ENCODE data around the gene CFAP65.
A peak's percentile ranks its signal among the peaks of the same experiment; 100 is the strongest.

Gene CFAP65

GRCh38 chr2:219030177-219030940 is 11.0 kb downstream of the CFAP65 start:
- no peak for DNase-seq (ENCODE audit: low read depth)

GRCh38 chr2:219029829-219030165 is 11.5 kb downstream of the CFAP65 start:
- peak; percentile 76 for DNase-seq (ENCODE audit: low read depth)

GRCh38 chr2:219028996-219029828 is 12.1 kb downstream of the CFAP65 start:
- DNase-seq (ENCODE audit: low read depth): no peak

GRCh38 chr2:219028141-219028540 is 13.2 kb downstream of the CFAP65 start:
- no peak for DNase-seq (ENCODE audit: low read depth)

- no peak for DNase-seq (ENCODE audit: low read depth)
Observed at GRCh38 chr2:219027511-219028055, 13.7 kb downstream of the CFAP65 start.

- no peak for DNase-seq (ENCODE audit: low read depth)
Observed at GRCh38 chr2:219026946-219027345, 14.4 kb downstream of the CFAP65 start.

GRCh38 chr2:219025637-219026585 is 15.4 kb downstream of the CFAP65 start:
- DNase-seq (ENCODE audit: low read depth): no peak

- no peak for DNase-seq (ENCODE audit: low read depth)
Observed at GRCh38 chr2:219024059-219024458, 17.3 kb downstream of the CFAP65 start.

GRCh38 chr2:219023045-219023605 is 18.2 kb downstream of the CFAP65 start:
- no peak for DNase-seq (ENCODE audit: low read depth)

GRCh38 chr2:219022616-219023015 is 18.7 kb downstream of the CFAP65 start:
- no peak for DNase-seq (ENCODE audit: low read depth)

GRCh38 chr2:219022041-219022440 is 19.3 kb downstream of the CFAP65 start:
- DNase-seq (ENCODE audit: low read depth): no peak

- DNase-seq (ENCODE audit: low read depth): no peak
Observed at GRCh38 chr2:219021591-219021990, 19.7 kb downstream of the CFAP65 start.

- peak; percentile 40 for DNase-seq (ENCODE audit: low read depth)
Observed at GRCh38 chr2:219020604-219021365, 20.5 kb downstream of the CFAP65 start.

GRCh38 chr2:219019436-219019835 is 21.9 kb downstream of the CFAP65 start:
- no peak for DNase-seq (ENCODE audit: low read depth)

- no peak for DNase-seq (ENCODE audit: low read depth)
Observed at GRCh38 chr2:219018726-219019125, 22.6 kb downstream of the CFAP65 start.

GRCh38 chr2:219018286-219018685 is 23.0 kb downstream of the CFAP65 start:
- no peak for DNase-seq (ENCODE audit: low read depth)

GRCh38 chr2:219017201-219017931 is 23.9 kb downstream of the CFAP65 start:
- DNase-seq (ENCODE audit: low read depth): no peak

GRCh38 chr2:219016721-219017120 is 24.6 kb downstream of the CFAP65 start:
- DNase-seq (ENCODE audit: low read depth): no peak

- no peak for DNase-seq (ENCODE audit: low read depth)
Observed at GRCh38 chr2:219010873-219011272, 30.4 kb downstream of the CFAP65 start.

- no peak for DNase-seq (ENCODE audit: low read depth)
Observed at GRCh38 chr2:219010162-219010756, 31.1 kb downstream of the CFAP65 start.
